BLaER1 treated with 17β-estradiol and CSF1 and Interleukin-3, amounts not matched to agents 10 nM and 100 nM (cell line): ENCODE measurements around the gene LARGE2.

Experiments used
- H3K27ac ChIP-seq, 11 experiments: shearing (Covaris generic); formaldehyde crosslinking; 2 replicates each; pipeline ENCODE4 v1.8.1; 2022
- H3K27me3 ChIP-seq, 11 experiments: shearing (Covaris generic); formaldehyde crosslinking; 2 replicates each; pipeline ENCODE4 v1.8.1; 2022
- H3K36me3 ChIP-seq, 11 experiments: shearing (Covaris generic); formaldehyde crosslinking; 2 replicates each; pipeline ENCODE4 v1.8.1; 2022
- H3K4me1 ChIP-seq, 10 experiments: shearing (Covaris generic); formaldehyde crosslinking; 2 replicates each; pipeline ENCODE4 v1.8.1; 2022
- H3K4me2 ChIP-seq, 11 experiments: shearing (Covaris generic); formaldehyde crosslinking; 2 replicates each; pipeline ENCODE4 v1.8.1; 2022
- H3K4me3 ChIP-seq, 10 experiments: shearing (Covaris generic); formaldehyde crosslinking; 2 replicates each; pipeline ENCODE4 v1.8.1; 2022
- H3K9ac ChIP-seq, 11 experiments: shearing (Covaris generic); formaldehyde crosslinking; 2 replicates each; pipeline ENCODE4 v1.8.1; 2022
- H3K9me3 ChIP-seq, 11 experiments: shearing (Covaris generic); formaldehyde crosslinking; replicated peaks in 1 of 11; 2 replicates each; pipeline ENCODE4 v1.8.1; 2022
- H4K20me1 ChIP-seq, 11 experiments: shearing (Covaris generic); formaldehyde crosslinking; 2 replicates each; pipeline ENCODE4 v1.8.1; 2022
- Cebpa-rat ChIP-seq, 11 experiments: shearing (Covaris generic); IDR thresholded peaks; 2 replicates each; pipeline ENCODE4 v1.8.1; 2022

The LARGE2 gene

GRCh38 chr11:45964911-45965389 is 42.5 kb downstream of the LARGE2 start:
- Histone ChIP-seq H3K36me3 (peaks cover 68 to 100% (median 87%) of the 10 kb centered on the region in 11 experiments), H3K27me3 (no peaks in the 10 kb centered on the region), H4K20me1 (peaks cover 0 to 44% (median 0%) of the 10 kb centered on the region in 11 experiments; a peak in 5 of 22 replicates), H3K4me1 (no peaks in the 10 kb centered on the region; a peak in 1 of 20 replicates), H3K4me3 (no peak overlapping the region), H3K4me2 (no peak overlapping the region), H3K27ac (no peak overlapping the region), H3K9me3 (peaks cover 0 to 4% (median 2%) of the 10 kb centered on the region in 11 experiments; a peak in 8 of 22 replicates), H3K9ac (no peak overlapping the region)
- TF ChIP-seq Cebpa-rat (IDR thresholded peaks at IDR 0.05) = no peak

DNA sequence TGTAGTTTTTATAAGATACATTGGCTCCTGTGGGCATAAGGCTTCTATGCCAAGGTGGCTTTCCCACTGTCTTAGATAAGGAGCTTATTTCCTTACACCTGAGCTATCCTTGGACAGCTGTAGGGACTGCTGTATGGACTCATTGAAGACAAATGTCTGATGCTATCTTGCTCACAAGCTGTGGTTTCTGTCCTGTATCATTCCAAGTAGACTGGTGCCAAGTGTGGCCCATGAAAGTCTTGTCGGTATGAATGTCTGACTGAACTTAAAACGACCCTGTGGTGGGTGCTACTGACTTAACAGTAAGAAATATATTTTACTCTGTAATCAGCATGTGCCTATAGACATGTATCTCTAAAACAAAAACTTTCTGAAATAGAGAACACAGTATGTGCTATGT is 45.0 kb downstream of the LARGE2 start:
- Histone ChIP-seq H3K27ac (no peak overlapping the region), H3K9me3 (no peaks in the 10 kb centered on the region), H3K4me1 (no peaks in the 10 kb centered on the region; a peak in 1 of 20 replicates), H3K4me3 (no peak overlapping the region), H4K20me1 (peaks cover 0 to 69% (median 0%) of the 10 kb centered on the region in 11 experiments; a peak in 6 of 22 replicates), H3K27me3 (no peaks in the 10 kb centered on the region), H3K36me3 (peaks cover 70 to 100% (median 90%) of the 10 kb centered on the region in 11 experiments), H3K9ac (no peak overlapping the region), H3K4me2 (no peak overlapping the region)
- TF ChIP-seq Cebpa-rat (IDR thresholded peaks at IDR 0.05) = no peak

DNA sequence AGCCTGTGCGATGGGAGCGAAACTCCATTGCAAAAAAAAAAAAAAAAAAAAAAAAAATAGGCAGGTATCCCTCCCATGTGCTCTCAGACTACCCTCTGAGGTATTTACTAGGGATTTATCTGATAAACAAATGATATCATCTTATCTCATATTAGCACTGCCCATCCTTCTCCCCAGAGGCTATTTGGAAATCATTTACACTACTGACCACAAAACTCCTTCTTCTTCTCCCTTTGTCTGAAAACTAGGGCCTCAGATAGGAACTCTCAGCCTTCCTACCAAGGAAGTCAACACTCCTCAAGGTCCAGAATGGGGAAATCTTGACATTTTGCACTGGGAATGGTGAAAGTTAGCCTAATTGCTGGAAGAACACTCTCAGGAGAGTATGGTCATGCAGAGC is 46.4 kb downstream of the LARGE2 start:
- peaks cover 0 to 83% (median 0%) of the 10 kb centered on the region in 11 experiments; a peak in 6 of 22 replicates for H4K20me1 ChIP-seq
- H3K36me3 ChIP-seq = peaks cover 66 to 100% (median 85%) of the 10 kb centered on the region in 11 experiments
- no peak overlapping the region for H3K4me2 ChIP-seq
- H3K4me1 ChIP-seq = no peaks in the 10 kb centered on the region; a peak in 1 of 20 replicates
- H3K4me3 ChIP-seq = no peak overlapping the region
- H3K9me3 ChIP-seq = no peaks in the 10 kb centered on the region
- H3K27ac ChIP-seq = no peak overlapping the region
- H3K27me3 ChIP-seq = no peaks in the 10 kb centered on the region
- no peak for TF ChIP-seq Cebpa-rat (IDR thresholded peaks at IDR 0.05)
- no peak overlapping the region for H3K9ac ChIP-seq

- H3K4me2 ChIP-seq = no peak overlapping the region
- no peaks in the 10 kb centered on the region for H3K27me3 ChIP-seq
- H3K4me1 ChIP-seq = no peaks in the 10 kb centered on the region
Observed at GRCh38 chr11:45973601-45974000, 51.1 kb downstream of the LARGE2 start.

DNA sequence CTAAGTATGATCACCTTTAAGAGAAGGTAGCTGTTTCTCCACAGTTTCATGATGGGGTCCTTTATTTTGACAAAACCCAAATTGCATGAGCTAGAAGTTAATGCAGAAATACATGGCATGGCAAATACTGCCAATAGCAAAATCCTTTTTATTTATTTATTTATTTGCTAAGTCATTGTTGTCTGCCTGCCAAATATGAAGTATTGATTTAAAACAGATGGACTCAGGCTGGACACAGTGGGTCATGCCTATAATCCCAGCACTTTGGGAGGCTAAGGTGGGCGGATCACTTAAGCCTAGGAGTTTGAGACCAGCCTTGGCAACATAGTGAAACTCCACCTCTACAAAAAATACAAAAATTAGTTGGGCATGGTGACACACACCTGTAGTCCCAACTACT is 52.4 kb downstream of the LARGE2 start:
- H3K36me3 ChIP-seq = peaks cover 47 to 99% (median 86%) of the 10 kb centered on the region in 11 experiments
- H3K27ac ChIP-seq = no peak overlapping the region
- H3K4me3 ChIP-seq = no peak overlapping the region
- H3K9me3 ChIP-seq = no peaks in the 10 kb centered on the region
- H3K27me3 ChIP-seq = no peaks in the 10 kb centered on the region
- H4K20me1 ChIP-seq = peaks cover 0 to 96% (median 0%) of the 10 kb centered on the region in 11 experiments; a peak in 5 of 22 replicates
- H3K4me1 ChIP-seq = no peaks in the 10 kb centered on the region
- H3K4me2 ChIP-seq = no peak overlapping the region
- no peak overlapping the region for H3K9ac ChIP-seq
- TF ChIP-seq Cebpa-rat (IDR thresholded peaks at IDR 0.05) = no peak

More at GRCh38 chr11:45973601-45974000, 51.1 kb downstream of the LARGE2 start:
- Histone ChIP-seq H4K20me1 (peaks cover 0 to 97% (median 0%) of the 10 kb centered on the region in 11 experiments; a peak in 4 of 22 replicates), H3K9ac (no peak overlapping the region), H3K4me3 (no peak overlapping the region), H3K9me3 (no peaks in the 10 kb centered on the region), H3K27ac (no peak overlapping the region), H3K36me3 (peaks cover 47 to 99% (median 86%) of the 10 kb centered on the region in 11 experiments)
- TF ChIP-seq Cebpa-rat (IDR thresholded peaks at IDR 0.05) = no peak
